Activated T-cell treated with anti-CD3 and anti-CD28 coated beads for 24 hours (primary cell): ENCODE results near the gene BEND5.

ENCODE experiments used
- DNase-seq: peaks from one replicate; pipeline ENCODE4 v3.0.0-alpha.2; 2020; ENCODE audit warnings: low read depth

BEND5 gene

GRCh38 chr1:48679859-48680258 is 96.8 kb downstream of the BEND5 start:
- no peak for DNase-seq

- no peak for DNase-seq
Observed at GRCh38 chr1:48678710-48679505, 97.8 kb downstream of the BEND5 start.
